Keratinocyte (primary cell): ENCODE results near the gene CLDN19. TPM values are rescaled to one million over a fixed set of nuclear protein-coding genes. Genes with fewer than 3 reads are reported as not detected.

Source experiments
- DNase-seq: peaks from one replicate; pipeline ENCODE4 v3.0.0-alpha.2; 2011; ENCODE audit warnings: low read depth, missing footprints, low spot score
- FAIRE-seq: peaks from 2 replicates; lab custom pipeline; 2011; peaks lifted over from hg19 to GRCh38; lab: Jason Lieb, UNC
- H2AFZ ChIP-seq: 2 replicates; pipeline ENCODE4 v1.6.0; 2012; ENCODE audit warnings: low read length, control low read depth, inconsistent platforms; ENCODE audit not compliant: control insufficient read depth
- H3K27ac ChIP-seq: 2 replicates; pipeline ENCODE4 v1.5.1; 2011; ENCODE audit warnings: low read length; ENCODE audit not compliant: control insufficient read depth, insufficient read depth
- H3K27me3 ChIP-seq: 3 replicates; pipeline ENCODE4 v1.6.0; 2011; ENCODE audit warnings: low read length; ENCODE audit not compliant: control insufficient read depth, insufficient read depth; ENCODE audit errors: extremely low read depth
- H3K36me3 ChIP-seq, 2 experiments: 2 replicates in 1 of 2; 3 replicates in 1 of 2; pipeline ENCODE4 v1.5.1; 2011; ENCODE audit warnings: low read length in 2 of 2, mild to moderate bottlenecking in 1 of 2; ENCODE audit not compliant: control insufficient read depth in 2 of 2, insufficient read depth in 2 of 2; ENCODE audit errors: extremely low read depth in 1 of 2
- H3K4me1 ChIP-seq: 3 replicates; pipeline ENCODE4 v1.5.1; 2011; ENCODE audit warnings: low read length; ENCODE audit not compliant: control insufficient read depth, insufficient read depth; ENCODE audit errors: extremely low read depth
- H3K4me2 ChIP-seq: 3 replicates; pipeline ENCODE4 v1.6.0; 2011; ENCODE audit warnings: low read depth, low read length; ENCODE audit not compliant: control insufficient read depth, insufficient read depth; ENCODE audit errors: extremely low read depth
- H3K4me3 ChIP-seq, 3 experiments: fragments of 200-600 bp in 1 of 3; sonication (generic) in 1 of 3; 2 replicates in 2 of 3; 3 replicates in 1 of 3; pipeline ENCODE4 v1.5.1; 2011 to 2016; ENCODE audit warnings: low read length in 3 of 3, mild to moderate bottlenecking in 3 of 3, control low read depth in 2 of 3, inconsistent platforms in 1 of 3, low read depth in 1 of 3, mixed read lengths in 1 of 3, mixed run types in 1 of 3, moderate library complexity in 1 of 3; ENCODE audit not compliant: control insufficient read depth in 2 of 3, insufficient read depth in 2 of 3; ENCODE audit errors: extremely low read depth in 1 of 3
- H3K79me2 ChIP-seq: 2 replicates; pipeline ENCODE4 v1.6.0; 2012; ENCODE audit warnings: low read length; ENCODE audit not compliant: control insufficient read depth, insufficient read depth
- H3K9ac ChIP-seq: 3 replicates; pipeline ENCODE4 v1.6.0; 2011; ENCODE audit warnings: low read length; ENCODE audit not compliant: control insufficient read depth, insufficient read depth; ENCODE audit errors: extremely low read depth
- H3K9me1 ChIP-seq: 3 replicates; pipeline ENCODE4 v1.6.0; 2011; ENCODE audit warnings: low read length; ENCODE audit not compliant: control insufficient read depth, insufficient read depth; ENCODE audit errors: extremely low read depth
- H3K9me3 ChIP-seq: 2 replicates; pipeline ENCODE4 v1.5.1; 2012; ENCODE audit warnings: low read depth, low read length; ENCODE audit not compliant: control insufficient read depth
- H4K20me1 ChIP-seq: 3 replicates; pipeline ENCODE4 v1.6.0; 2011; ENCODE audit warnings: low read length; ENCODE audit not compliant: control insufficient read depth, insufficient read depth; ENCODE audit errors: extremely low read depth
- EZH2 ChIP-seq: IDR thresholded peaks from one replicate; pipeline ENCODE4 v1.6.1; 2012; ENCODE audit warnings: inconsistent platforms, mild to moderate bottlenecking, low read length, moderate library complexity
- dilution Hi-C: fragments of 300-500 bp; cut with MboI; formaldehyde crosslinking; loops from one replicate; pipeline ENCODE4 v1.7.0; 2020; ENCODE audit warnings: low sequenced_read_pairs; ENCODE audit not compliant: extremely low pct_ligation_motif_present
- polyA plus RNA-seq, 5 experiments: library from polyadenylated mRNA; depleted of rRNA in 3 of 5; stranded (reverse) in 3 of 5; stranded (forward) in 1 of 5; unstranded in 1 of 5; fragments of >200 nt; gene quantifications; 1 replicate in 1 of 5; 2 replicates in 3 of 5; 3 replicates in 1 of 5; pipeline versions ENCODE4 v1.2.1 to v1.2.3, GENCODE V29; 2011 to 2012; ENCODE audit warnings: missing spikeins in 2 of 5, low read depth in 1 of 5, low replicate concordance in 1 of 5
- TF ChIP-seq, protein P1 (sequence below), 3 experiments: IDR thresholded peaks in 1 of 3; conservative IDR thresholded peaks in 1 of 3; optimal IDR thresholded peaks in 1 of 3; 2 replicates in 2 of 3; 3 replicates in 1 of 3; pipeline versions ENCODE3 to v1.5.1; 2011; ENCODE audit warnings: low read length in 3 of 3, mild to moderate bottlenecking in 3 of 3, moderate library complexity in 2 of 3, control low read depth in 1 of 3, inconsistent platforms in 1 of 3; ENCODE audit not compliant: insufficient read depth in 2 of 3; ENCODE audit errors: extremely low read depth in 1 of 3

The CLDN19 gene
- polyA plus RNA-seq, 1 donor (not counting 4 experiments of a cell fraction or from before 2014, with no cell fraction given) = not detected

DNA sequence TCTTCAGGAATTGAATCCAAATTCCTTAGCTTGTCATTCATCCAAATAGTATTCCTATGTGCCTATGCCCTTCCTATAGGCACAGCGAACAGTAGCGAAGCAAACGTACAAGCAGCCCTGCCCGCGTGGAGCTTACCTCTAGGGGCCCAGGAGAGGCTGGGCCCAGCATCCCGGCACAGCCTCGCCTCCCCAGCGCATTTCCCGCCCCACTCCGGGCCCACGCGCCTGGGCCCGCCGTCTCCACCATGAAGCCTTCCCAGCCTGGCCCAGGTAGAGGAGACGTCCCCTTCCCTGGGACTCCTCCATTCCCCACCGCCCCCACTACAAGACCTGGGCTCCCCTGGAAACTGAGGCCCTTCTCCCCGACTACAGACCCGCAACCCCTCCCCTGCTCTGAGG, 44.5 kb upstream of the CLDN19 start:
- no peak overlapping the region for H3K4me2 ChIP-seq

DNA sequence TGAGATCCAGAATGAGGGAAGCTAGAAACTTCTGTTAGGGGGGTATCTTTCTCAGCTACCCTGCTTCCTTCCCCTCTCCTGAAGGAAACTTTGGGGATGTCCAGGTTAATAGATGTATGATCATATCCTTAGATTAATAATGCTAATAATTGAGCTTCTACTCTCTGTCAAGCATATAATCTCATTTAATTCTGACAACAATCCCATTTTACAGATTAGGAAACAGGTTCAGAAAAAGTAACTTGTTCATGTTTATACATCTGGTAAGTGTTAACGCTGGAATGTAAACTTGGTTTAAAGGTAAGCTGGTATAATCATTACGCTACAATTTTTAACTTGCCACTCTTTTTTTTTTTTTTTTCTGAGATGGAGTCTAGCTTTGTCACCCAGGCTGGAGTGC, 43.1 kb upstream of the CLDN19 start:
- Histone ChIP-seq H3K9me1 (no peaks in the 10 kb centered on the region), H4K20me1 (no peaks in the 10 kb centered on the region), H3K79me2 (no peaks in the 10 kb centered on the region), H3K4me1 (peaks cover 4% of the 10 kb centered on the region), H2AFZ (no peak overlapping the region), H3K9me3 (no peaks in the 10 kb centered on the region), H3K4me3 (no peak overlapping the region), H3K4me2 (no peak overlapping the region), H3K27ac (no peak overlapping the region), H3K9ac (no peak overlapping the region), H3K27me3 (peaks cover 11% of the 10 kb centered on the region), H3K36me3 (peaks cover 1 to 19% of the 10 kb centered on the region in 2 experiments)
- no peak for FAIRE-seq
- no peak for TF ChIP-seq EZH2
- TF ChIP-seq, protein P1, sequence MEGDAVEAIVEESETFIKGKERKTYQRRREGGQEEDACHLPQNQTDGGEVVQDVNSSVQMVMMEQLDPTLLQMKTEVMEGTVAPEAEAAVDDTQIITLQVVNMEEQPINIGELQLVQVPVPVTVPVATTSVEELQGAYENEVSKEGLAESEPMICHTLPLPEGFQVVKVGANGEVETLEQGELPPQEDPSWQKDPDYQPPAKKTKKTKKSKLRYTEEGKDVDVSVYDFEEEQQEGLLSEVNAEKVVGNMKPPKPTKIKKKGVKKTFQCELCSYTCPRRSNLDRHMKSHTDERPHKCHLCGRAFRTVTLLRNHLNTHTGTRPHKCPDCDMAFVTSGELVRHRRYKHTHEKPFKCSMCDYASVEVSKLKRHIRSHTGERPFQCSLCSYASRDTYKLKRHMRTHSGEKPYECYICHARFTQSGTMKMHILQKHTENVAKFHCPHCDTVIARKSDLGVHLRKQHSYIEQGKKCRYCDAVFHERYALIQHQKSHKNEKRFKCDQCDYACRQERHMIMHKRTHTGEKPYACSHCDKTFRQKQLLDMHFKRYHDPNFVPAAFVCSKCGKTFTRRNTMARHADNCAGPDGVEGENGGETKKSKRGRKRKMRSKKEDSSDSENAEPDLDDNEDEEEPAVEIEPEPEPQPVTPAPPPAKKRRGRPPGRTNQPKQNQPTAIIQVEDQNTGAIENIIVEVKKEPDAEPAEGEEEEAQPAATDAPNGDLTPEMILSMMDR (optimal IDR thresholded peaks at IDR 0.05 in 1 of 3, IDR thresholded peaks at IDR 0.05 in 1 of 3, conservative IDR thresholded peaks at IDR 0.05 in 1 of 3; ENCODE audit: extremely low read depth in 1 of 3, insufficient read depth in 2 of 3, low read length in 3 of 3) = no peak
- DNase-seq = no peak
- dilution Hi-C loops = no loop called here

More for the DNA sequence above, 44.5 kb upstream of the CLDN19 start:
- no peak for FAIRE-seq
- dilution Hi-C loops = no loop called here
- Histone ChIP-seq H3K4me1 (peaks cover 4% of the 10 kb centered on the region), H3K27me3 (peaks cover 11% of the 10 kb centered on the region), H3K79me2 (no peaks in the 10 kb centered on the region), H3K4me3 (no peak overlapping the region), H3K27ac (no peak overlapping the region), H3K9ac (no peak overlapping the region), H3K9me1 (no peaks in the 10 kb centered on the region), H4K20me1 (no peaks in the 10 kb centered on the region), H3K9me3 (no peaks in the 10 kb centered on the region), H3K36me3 (peaks cover 1 to 13% of the 10 kb centered on the region in 2 experiments), H2AFZ (no peak overlapping the region)
- TF ChIP-seq, protein P1 (optimal IDR thresholded peaks at IDR 0.05 in 1 of 3, IDR thresholded peaks at IDR 0.05 in 1 of 3, conservative IDR thresholded peaks at IDR 0.05 in 1 of 3; ENCODE audit: extremely low read depth in 1 of 3, insufficient read depth in 2 of 3, low read length in 3 of 3) = no peak
- no peak for TF ChIP-seq EZH2
- DNase-seq = no peak
